Activated CD4-positive, alpha-beta T cell treated with anti-CD3 and anti-CD28 coated beads, Interleukin-2, amount 50 U/mL, for 48 hours (primary cell): Measurements from ENCODE around the gene POLR3E.

Source experiments
- DNase-seq, 2 experiments: peaks; one replicate each; pipeline ENCODE4 v3.0.0-alpha.2; 2020

POLR3E gene

DNA sequence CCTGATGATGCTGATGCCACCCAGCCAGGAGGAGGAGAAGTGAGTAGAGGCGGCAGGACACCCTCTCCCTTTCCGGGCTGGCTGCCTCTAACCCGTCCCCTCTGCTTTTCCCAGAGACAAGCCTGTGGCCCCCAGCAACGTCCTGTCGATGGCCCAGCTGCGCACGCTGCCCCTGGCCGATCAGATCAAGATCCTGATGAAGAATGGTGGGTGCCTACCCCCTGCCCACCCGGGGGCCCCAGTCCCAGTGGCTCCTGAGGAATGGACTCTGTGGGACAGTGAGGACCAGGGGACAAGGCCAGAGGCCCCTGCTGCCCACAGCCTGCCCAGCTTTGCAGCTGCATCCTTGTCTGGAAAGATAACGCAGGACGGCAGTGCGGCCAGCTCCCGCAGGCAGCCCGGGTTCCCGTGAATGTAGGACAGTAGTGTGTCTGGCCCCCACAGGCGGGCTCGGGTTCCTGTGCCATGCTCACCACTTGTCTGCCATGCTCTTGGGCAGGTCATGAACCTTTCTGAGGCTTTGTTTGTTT lies 19.9 kb downstream of the POLR3E start:
- no peak for DNase-seq

DNA sequence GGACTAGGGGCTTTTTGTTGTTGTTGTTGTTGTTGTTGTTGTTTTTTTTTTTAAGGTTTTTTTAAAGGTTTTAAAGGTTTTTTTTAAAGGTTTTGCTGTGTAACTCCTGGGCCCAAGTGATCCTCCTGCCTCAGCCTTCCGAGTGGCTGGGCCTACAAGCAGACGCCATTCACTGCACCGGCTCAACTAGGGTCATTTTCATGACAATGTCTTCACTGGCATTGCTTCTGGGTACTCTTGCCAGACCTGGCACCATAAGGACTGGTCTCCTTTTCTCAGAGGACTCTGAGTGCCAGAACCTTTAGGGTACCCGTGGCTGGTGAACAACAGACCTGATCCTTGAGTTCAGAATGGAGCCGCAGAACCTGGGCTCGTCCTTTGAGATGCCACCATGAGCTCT lies 20.4 kb downstream of the POLR3E start:
- no peak for DNase-seq

- peak; percentile 64 to 74 for DNase-seq
Observed at GRCh38 chr16:22318690-22319358, 21.6 kb downstream of the POLR3E start.

DNA sequence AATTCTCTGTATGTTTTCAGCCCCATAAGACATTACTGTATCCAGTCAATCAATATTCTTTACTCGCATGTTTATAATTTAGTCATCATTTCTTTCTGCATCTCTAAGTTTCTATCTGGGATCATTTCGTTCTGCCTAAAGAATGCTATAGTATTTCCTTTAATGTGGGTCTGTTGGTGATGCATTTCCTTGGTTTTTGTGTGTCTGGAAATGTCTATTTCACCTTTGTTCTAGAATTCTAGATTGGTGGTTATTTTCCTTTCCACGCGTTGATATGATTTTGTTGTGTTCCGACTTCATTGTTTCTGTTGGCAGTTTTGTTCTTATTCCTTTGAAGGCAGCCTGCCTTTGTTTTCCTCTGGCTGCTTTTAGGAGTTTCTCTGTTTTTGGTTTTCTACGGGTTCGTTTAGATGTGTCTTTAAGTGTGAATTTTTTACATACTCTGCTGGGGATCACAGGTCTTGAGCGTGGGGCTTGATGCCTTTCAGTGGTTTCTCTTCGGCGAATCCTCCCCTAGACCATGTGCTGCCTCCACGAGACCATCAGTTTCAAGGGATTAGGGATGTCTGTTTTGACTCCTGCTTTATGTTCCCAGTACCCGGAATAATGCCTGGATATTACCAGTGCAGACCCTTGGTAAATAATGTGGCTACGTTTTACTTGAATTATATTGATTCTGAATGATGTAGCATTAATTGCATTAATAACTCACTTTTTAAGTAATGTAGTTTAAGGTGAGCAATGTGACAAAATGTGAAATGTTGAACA lies 23.5 kb downstream of the POLR3E start:
- no peak for DNase-seq

DNA sequence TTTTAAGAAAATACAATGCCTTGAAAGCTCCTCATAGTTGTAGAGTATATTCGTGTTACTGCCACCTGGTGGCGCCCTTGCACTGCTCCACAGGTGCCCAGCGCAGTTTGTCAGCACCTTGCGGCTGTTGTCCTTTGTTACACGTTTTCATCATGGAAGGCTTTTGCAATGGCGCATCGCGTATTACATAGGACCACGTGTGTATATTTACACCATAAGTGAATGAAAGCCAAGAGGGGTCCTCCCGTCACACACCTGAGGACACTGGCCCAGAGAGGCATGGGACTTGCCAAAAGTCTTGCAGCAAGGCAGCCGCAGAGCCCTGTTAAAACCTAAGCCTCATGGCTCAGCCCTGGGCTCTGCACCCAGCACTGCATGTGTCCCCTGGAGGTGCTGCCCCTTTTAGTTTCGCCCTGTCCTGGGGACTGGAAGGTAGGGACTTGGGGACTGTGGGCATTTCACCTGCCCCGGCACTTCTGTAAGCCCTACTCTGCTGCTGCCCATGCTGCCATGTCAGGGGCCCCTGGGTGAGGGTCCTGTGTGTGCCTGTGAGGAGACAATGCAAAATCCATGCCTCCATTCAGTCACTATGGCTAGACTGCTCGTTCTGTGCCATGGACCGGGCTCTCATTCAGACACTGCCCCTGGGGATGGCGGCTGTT lies 24.3 kb downstream of the POLR3E start:
- peak; percentile 67 to 69 for DNase-seq

- no peak for DNase-seq
Observed at GRCh38 chr16:22322021-22322471, 24.8 kb downstream of the POLR3E start.

- DNase-seq = no peak
Observed at GRCh38 chr16:22322741-22323140, 25.5 kb downstream of the POLR3E start.

GRCh38 chr16:22323173-22323958 lies 26.2 kb downstream of the POLR3E start:
- DNase-seq = no peak

DNA sequence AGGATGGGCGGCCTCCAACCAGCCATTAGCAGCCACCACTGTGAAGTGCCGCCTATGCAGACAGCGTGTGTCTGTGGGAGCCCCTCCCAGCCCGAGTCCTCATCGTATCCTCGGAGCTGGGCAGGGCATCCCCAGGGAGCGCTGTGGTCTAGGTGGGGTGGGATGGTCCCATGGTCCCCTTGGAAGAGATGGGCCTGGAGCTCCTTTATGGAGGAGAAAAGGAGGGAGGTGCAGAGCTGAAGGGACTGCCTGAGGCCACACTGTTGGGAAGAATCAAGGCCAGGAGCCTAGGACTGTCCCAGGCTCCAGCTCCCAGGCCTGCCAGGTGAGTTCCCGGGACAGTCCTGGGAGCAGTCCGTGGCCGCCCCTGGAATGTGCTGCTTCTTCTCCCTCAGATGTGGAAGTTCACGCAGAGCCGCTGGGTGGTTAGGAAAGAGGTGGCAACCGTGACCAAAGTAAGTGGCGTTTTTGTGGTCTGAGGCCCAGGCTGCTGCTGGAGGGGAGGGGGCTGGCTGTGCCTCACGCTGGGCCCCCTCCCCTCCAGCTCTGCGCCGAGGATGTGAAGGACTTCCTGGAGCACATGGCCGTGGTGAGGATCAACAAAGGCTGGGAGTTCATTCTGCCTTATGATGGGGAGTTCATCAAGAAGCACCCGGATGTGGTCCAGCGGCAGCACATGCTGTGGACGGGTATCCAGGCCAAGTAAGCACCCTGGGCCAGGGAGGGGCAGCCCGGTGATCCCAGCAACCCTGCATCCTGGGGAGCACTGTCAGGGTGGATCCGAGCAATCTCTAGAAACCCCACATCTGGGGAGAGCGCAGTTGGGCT lies 27.0 kb downstream of the POLR3E start:
- DNase-seq = no peak

- no peak for DNase-seq
Observed at GRCh38 chr16:22324787-22325597, 27.8 kb downstream of the POLR3E start.

DNA sequence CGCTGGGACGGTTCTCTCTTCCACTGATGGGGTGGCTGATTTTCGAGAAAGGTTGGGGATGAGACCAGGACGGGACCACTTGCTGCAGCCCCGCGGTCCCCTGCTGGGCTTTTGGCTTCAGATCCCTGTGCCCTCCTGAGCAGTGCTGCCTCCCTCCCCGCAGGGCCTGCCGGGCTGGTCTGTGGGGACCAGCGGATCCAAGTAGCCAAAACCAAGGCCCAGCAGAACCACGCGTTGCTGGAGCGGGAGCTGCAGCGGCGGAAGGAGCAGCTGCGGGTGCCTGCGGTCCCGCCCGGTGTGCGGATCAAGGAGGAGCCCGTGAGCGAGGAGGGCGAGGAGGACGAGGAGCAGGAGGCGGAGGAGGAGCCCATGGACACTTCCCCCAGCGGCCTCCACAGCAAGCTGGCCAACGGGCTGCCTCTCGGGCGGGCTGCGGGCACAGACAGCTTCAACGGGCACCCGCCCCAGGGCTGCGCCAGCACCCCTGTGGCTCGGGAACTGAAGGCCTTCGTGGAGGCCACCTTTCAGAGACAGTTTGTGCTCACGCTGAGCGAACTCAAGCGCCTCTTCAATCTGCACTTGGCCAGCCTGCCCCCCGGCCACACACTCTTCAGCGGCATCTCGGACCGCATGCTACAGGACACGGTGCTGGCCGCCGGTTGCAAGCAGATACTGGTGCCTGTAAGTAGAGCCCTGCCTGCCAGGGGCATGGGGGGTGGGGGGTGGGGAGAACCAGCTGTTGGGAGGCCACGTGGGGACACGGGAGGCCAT lies 28.6 kb downstream of the POLR3E start:
- no peak for DNase-seq

GRCh38 chr16:22326369-22326652 lies 29.1 kb downstream of the POLR3E start:
- DNase-seq = no peak

DNA sequence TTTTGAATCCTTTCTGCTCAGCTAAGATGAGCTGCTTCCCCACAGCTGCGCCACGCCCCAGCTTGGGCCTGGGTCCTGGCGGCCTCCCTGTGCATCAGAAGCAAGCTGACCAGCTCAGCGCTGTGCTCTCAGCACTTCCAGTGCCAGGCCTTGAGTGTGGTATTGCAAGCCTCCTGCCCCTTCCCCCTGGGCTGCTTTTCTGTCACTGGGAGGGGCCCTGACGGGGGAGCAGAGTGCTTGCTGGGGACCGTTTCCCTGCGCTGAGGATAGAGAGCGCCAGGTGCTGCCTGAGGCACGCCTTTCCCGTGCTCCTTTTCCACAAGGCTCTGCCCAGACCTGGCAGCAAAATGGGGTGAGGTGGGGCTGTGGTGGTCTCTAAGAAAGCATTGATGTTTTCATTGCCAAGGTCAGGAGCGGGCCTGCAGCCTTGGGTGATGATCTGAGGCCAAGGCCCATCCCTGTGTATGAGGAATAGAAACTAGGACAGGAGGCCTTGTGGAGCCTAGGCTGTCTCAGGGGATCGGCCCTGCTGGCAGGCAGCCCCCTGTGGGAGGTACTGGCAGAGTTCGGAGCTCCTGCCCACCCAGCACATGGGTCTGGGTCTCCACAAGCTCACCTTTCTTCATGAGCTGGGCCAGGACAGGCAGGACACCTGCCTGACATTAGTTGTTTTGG lies 29.7 kb downstream of the POLR3E start:
- no peak for DNase-seq

- no peak for DNase-seq
Observed at GRCh38 chr16:22327446-22327775, 30.2 kb downstream of the POLR3E start.

- no peak for DNase-seq
Observed at GRCh38 chr16:22328081-22328725, 31.0 kb downstream of the POLR3E start.

GRCh38 chr16:22329199-22329695 lies 32.0 kb downstream of the POLR3E start:
- DNase-seq = no peak

DNA sequence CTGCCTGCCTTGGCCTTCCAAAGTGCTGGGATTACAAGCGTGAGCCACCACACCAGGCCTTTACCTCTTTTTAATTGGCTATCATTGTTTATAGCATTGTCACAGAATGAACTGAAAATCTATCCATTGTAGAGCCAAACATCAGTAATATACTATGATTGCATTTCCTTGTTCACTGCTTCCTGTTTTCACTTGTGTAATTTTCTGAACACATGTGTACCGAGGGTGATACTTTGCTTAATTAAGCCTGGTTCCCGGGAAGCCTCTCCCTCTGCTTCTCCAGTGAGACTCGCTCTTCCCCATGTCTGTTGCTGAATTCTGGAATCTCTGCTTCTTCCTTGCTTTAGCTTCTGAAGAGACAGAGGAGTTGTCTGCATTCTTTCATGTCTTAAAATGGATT lies 33.1 kb downstream of the POLR3E start:
- no peak for DNase-seq

GRCh38 chr16:22333457-22333994 lies 36.3 kb downstream of the POLR3E start:
- DNase-seq = no peak

DNA sequence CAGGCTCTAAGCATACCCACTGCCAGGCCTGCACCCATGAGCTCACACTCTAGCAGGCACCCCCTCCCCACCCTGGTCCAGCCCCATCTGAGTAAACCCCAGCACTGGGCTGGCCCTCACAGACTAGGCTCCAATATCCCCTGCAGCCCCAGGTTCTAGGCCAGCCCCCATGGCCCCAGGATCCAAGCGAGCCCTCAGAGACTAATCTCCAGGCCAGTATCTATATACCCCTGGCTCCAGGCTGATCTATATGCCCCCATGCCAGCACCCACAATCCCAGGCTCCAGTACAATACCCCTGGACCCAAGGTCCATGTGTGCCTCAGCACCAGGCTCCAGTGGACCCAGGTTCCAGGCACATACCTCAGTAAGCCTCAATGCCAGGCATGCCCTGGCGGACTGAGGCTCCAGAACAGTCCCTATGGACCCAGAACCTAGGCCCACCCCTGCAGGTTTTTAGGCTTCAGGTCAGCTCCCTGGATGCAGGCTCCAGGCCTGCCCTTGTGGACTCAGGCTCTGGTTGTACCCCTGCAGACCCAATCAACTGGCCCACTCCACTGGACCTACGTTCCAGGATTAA lies 38.5 kb downstream of the POLR3E start:
- no peak for DNase-seq
